Stimulated activated CD4-positive, alpha-beta T cell treated with anti-CD3 and anti-CD28 coated beads, Interleukin-1b, Interleukin-23, amount 100 ng/mL, for 24 hours (primary cell): ENCODE results near the gene SF3B2.
"Not testable (repeated sequence)": the region's sequence is repeated elsewhere in the genome, so short reads cannot be mapped to it uniquely, and the experiment has no call there.

Experiments used
- DNase-seq, 4 experiments: peaks; one replicate each; pipeline ENCODE4 v3.0.0-alpha.2; 2020; ENCODE audit warnings: low read depth in 4 of 4, low spot score in 1 of 4

Gene SF3B2

DNA sequence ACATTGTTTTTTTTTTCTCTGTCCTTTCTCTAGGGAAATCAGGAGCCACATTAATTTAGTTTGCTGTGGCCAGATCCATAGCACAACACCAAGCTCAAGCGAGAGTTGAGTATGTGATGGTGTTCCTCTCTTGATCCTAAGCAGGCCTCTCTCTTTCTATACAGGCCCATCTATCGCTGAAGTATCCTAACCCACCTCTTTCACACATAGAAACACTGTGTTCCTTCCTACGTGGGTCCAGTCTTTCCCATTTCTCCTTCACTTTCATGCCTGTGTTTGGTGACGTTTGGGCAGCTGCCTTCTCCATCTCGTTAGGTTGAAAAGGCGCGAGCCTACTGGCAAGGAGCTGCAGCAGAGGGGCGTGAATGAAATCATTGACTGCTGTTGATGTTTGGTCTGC lies 20.4 kb downstream of the SF3B2 start:
- no peak for DNase-seq

DNA sequence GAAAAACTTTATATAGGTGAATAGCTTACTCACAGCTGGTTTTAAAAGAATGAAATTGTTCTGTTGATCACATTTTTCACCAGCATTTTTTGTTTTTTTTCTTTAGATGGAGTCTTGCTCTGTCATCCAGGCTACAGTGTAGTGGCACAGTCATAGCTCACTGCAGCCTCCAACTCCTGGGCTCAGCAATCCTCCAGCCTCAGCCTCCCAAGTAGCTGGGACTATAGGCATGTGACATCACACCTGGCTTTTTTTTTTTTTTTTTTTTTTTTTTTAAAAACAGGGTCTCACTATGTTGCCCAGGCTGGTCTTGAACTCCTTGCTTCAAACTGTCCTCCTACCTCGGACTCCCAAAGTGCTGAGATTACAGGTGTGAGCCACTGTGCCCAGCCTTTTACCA lies 21.5 kb downstream of the SF3B2 start:
- DNase-seq: no peak

GRCh38 chr11:66075273-66075672 lies 23.1 kb downstream of the SF3B2 start:
- no peak for DNase-seq

GRCh38 chr11:66076561-66076960 lies 24.4 kb downstream of the SF3B2 start:
- DNase-seq: no peak

DNA sequence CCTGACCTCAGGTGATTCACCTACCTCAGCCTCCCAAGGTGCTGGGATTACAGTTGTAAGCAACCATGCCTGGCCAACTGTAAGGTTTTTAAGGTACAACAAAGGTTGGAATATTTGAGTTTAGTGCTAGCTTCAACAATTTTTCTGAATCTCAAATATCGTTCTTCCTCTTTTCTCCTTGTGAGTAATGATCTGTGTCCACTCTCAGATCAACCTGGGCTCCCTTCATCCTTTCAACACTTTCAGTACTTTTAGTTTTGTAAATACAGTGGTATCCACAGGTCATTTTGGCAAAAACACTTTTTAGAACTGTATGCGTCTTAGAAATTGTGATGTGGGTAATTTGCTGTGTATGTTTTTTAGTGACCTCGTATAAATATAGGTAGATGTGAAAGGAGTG lies 25.8 kb downstream of the SF3B2 start:
- no peak for DNase-seq

DNA sequence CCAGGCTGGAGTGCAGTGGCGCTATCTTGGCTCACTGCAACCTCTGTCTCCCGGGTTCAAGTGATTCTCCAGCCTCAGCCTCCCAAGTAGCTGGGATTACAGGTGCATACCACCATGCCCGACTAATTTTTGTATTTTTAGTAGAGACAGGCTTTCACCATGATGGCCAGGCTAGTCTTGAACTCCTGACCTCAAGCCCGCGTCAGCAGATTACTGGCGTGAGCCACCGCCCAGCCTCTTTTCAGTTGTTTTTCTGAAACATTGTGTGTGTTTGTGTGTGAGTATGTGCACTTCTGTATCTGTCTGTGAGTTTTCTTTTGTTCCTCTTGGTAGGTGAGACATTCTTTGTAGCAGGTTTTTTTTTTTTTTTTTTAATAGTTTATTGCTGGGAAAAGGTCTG lies 26.8 kb downstream of the SF3B2 start:
- not testable (repeated sequence) for DNase-seq

GRCh38 chr11:66080055-66080817 lies 28.1 kb downstream of the SF3B2 start:
- peak in 1 of 4 experiments; percentile 57 for DNase-seq

DNA sequence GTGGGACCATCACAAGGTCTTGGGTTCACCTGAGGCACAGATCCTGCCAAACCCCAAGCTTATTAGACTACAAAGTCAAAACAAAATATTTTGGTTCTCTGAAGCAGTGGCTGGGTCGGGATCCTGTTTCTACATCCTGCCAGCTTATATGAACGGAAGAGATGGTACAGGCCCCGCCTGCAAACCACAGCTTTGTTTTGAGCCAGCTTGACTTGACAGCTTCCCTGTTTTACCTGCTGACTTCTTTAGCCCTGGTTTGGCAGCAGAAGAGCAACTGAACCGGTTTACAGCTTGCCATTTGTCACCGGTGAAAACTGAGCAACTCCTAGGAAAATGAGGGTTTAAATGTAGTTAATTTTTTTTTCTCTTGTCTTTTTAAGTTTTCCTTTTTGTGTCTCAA lies 29.3 kb downstream of the SF3B2 start:
- peak in 1 of 4 experiments; percentile 51 for DNase-seq

GRCh38 chr11:66082946-66083698 lies 31.0 kb downstream of the SF3B2 start:
- DNase-seq: no peak

DNA sequence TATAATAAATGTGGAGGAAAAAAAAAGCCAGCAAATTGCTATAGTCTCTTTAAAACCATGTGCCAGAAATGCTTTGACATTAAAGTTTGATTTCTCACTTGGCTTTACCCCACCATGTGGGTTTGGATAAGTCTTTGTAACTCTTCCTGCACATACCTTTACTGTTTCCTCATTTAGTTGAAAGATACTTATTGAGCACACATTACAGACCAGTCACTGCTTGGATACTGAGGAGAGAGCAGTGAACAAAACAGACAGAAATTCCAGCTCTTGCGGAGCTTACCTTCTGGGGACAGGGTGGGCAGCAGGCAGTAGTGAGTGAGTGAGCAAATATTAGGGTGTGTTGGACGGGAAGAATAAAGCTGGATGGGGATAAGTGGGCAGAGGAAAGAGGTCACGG lies 31.6 kb downstream of the SF3B2 start:
- DNase-seq: no peak

DNA sequence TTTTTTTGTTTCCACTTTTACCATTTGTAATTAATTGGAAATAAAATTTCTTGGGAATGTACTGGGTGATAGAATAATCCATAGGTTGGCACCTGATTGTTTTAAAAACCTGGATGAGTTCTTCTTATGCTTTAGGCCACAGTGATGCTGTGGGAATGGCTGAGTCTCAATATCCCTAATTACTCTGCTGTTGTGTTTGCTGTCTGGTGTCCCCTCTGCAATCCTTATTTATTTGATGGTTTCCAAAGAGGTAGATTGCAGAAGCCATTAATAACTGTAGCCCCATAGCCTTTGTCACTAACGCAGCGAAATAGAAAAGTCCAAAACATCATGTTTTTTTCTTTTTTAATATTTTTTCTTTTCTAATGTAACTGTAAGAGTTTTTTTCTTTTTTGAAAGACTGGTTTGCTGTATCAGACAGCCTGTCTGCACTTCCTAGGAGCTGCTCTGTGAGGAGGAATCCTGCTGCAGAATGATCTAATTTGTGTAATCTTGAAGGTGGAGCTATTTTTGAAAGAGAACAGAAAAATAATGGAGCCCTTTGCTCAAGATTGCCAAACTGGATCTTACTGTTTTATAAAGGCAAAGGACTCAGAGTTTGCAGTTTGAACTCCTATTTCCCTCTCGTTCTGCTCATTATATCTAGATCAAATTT lies 32.8 kb downstream of the SF3B2 start:
- no peak for DNase-seq

DNA sequence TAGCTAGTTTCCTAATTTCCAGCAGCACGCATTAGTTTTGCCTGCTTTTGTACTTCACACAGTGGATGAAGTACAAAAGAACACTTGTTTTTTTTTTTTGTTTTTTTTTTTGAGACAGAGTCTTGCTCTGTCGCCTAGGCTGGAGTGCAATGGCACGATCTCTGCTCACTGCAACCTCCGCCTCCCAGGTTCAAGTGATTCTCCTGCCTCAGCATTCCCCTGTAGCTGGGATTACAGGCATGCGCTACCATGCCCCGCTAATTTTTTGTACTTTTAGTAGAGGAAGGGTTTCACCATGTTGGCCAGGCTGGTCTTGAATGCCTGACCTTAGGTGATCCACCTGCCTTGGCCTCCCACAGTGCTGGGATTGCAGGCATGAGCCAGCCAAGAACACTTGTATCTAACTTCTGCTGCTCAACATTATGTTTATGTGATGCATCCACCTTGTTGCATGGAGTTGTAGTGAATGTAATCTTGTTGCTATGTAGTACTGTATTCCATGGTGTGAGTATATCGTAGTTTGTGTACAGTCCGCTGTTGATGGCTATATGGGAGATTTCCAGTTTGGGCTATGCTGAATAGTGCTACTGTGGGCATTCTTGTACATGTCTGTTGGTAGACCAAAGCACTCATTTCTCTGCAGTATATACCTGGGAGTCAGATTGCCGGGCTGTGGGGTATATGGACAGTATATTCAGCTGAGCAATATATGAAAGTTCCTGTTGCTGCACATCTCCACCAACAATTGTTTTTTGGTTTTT lies 35.2 kb downstream of the SF3B2 start:
- no peak for DNase-seq

DNA sequence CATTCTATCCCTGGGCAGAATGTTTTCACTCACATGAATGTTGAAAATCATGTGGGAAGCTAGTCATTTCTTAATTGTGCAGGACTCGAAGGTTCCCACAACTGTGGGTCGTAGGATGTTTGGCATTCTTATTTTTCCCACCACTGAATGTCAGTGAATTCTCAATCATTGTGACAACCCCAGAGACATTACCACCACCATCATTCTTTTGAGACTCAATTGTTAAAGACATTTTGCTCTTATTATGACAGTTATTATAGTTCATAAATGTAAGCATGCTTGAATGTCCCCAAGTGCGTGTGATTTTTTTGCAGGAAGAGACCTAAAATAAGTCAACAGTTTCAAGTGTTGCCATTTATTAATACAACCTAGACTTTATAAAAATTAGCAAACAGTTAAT lies 36.9 kb downstream of the SF3B2 start:
- no peak for DNase-seq

DNA sequence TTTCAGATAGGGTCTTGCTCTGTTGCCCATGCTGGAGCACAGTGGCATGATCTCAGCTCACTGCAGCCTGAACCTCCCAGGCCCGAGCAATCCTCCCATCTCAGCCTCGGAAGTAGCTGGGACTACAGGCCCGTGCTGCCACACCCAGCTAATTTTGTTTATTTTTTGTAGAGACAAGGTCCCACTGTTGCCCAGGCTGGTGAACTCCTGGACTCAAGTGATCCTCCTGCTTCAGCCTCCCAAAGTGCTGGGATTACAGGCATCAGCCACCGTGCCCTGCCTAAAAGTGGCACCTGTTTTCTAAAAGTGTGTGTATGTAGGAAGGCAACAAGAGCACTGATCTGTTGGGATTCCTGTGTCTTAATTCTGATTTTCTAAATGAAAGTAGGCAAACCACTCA lies 38.1 kb downstream of the SF3B2 start:
- DNase-seq: no peak

DNA sequence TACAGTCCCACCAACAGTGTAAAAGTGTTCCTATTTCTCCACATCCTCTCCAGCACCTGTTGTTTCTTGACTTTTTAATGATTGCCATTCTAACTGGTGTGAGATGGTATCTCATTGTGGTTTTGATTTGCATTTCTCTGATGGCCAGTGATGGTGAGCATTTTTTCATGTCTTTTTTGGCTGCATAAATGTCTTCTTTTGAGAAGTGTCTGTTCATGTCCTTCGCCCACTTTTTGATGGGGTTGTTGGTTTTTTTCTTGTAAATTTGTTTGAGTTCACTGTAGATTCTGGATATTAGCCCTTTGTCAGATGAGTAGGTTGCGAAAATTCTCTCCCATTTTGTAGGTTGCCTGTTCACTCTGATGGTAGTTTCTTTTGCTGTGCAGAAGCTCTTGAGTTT lies 40.0 kb downstream of the SF3B2 start:
- DNase-seq: not testable (repeated sequence)

DNA sequence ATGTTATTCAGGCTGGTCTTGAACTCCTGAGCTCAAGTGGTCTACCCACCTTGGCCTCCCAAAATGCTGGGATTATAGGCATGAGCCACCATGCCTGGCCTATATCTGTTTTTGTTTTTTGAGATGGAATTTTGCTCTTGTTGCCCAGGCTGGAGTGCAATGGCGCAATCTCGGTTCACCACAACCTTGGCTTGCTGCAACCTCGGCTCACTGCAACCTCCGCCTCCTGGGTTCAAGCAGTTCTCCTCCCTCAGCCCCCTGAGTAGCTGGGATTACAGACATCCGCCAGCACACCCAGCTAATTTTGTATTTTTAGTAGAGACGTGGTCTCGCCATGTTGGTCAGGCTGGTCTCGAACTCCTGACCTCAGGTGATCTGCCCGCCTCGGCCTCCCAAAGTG lies 47.6 kb downstream of the SF3B2 start:
- not testable (repeated sequence) for DNase-seq

DNA sequence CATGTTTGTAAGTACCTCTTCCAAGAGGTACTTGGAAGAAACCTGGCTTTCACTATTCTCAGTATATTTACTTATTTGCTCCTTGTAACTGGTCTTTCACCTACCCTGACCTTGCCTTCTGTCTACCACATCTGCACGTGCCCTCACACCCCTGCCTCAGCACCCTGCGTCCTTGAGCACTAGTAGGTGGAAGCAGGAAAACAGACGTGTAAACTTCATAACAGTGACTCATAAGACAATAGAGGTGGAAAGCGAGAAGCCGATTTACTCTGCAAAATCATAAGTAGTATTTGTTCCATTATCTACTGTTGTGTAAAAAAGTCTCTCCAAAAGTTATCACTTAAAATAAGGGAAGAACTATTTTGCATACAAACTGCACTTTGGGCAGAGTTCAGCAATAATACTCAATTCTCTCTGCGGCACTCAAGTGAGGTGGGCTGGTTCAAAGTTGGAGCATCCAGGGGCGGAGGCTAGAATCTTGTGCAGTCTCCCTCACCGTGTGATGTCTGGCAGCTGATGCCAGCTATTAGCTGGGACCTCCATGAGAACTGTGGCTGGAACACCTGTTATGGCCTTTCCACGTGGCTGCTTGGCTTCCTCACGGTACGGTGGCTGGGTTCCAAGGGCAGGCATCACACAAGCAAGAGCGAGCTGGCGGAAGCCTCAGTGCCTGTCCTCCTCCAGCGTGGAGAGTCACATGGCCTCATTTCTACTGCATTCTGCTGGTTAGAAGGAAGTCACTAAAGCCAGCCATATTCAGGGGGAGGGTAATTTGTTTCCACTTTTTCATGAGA lies 48.3 kb downstream of the SF3B2 start:
- DNase-seq: peak; percentile 10 to 43 (median 32)

DNA sequence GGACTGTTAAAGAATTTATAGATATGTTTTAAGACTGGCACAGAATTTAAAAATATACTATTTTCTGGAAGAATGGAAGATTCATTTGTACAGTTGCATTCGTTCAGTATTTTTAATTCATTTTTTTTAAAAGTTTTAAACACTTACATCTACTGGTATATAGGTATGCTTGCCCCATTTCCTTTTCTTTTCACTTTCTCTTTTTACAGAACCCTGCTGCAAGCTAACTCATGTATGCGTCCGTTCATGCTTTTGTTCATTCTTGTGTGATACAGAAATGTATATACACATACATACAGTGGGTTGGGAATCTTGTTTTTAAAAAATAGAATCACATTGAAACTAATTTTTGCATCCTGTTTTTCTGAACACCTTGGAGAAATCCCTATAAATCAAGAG lies 48.9 kb downstream of the SF3B2 start:
- no peak for DNase-seq

GRCh38 chr11:66104057-66104638 lies 52.0 kb downstream of the SF3B2 start:
- no peak for DNase-seq
